HG03354 (cell line): ENCODE data around the gene MBP.

Source experiments
- ATAC-seq: cut with Tn5 transposase; IDR thresholded peaks from one replicate; pipeline ENCODE4 v1.9.1; 2021; ENCODE audit warnings: mild to moderate bottlenecking; ENCODE audit not compliant: unreplicated experiment, poor library complexity, severe bottlenecking

The MBP gene

GRCh38 chr18:77151772-77152520, 19.4 kb upstream of the MBP start:
- no peak for ATAC-seq

DNA sequence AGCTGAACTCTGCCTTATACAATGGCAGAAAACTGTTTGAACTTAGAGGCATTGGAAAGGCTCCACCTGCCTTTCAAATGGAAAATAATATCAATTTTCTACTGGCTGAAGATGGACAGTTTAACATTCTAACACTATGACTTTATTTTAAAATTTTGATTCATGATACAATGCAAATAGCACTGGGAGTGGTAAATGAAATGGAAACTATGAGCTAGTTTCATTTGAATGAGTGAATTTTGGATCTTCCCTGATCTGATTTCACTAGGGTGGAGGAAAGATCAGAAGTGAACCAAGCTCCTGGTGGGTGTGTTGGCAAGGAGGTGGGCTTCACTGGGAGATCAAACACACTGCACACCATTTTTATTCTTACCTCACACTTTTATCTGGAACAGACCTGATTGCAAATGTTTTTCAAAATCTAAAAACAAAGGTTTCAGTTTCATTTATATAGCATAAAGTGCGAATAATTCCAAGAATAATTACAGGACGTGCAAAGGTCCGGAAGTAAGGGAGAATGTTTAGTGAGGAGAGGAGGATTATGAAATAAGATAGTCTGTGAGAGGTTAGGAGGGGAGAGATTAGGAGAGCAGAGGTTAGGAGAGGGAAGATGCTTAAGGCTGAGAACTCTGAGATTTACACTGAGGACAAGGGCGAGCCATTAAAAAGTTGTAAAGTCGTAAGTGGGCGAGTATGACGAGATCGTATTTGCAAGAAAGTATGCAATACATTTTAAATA, 18.6 kb upstream of the MBP start:
- ATAC-seq = no peak

DNA sequence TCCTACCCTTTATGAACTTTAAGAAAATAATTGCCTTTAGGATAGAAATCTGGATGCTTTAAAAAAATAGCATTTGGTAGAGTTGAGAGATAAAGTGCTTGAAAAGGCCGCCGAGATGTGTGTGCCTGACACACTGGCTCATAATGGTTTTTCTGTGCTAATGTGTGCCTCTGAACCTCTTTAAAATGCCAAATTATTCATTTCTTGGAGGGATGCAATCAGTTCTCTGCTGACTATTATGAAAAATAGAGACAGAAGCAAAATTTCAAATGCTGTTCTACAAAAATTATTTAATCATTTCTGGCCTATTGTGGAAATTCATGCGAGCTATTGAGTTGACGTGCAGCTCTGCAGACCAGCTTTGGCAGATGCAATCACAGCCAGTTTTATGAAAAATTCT, 18.0 kb upstream of the MBP start:
- no peak for ATAC-seq

DNA sequence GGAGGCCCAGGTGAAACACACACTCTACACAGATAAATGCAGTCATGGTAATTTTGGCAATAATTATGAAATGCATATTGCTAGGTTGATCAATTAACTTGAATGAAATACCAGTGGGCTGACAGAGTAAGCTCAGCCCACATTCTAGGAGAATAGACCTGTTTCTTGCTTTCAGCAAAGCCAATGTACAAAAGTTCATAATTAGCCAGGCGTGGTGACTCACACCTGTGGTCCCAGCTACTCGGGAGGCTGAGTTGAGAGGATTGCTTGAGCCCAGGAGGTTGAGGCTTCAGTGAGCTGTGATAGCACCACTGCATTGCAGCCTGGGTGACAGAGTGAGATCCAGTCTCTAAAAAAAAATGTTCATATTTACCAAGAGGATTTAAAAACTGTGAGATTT, 15.7 kb upstream of the MBP start:
- no peak for ATAC-seq

- no peak for ATAC-seq
Measured at GRCh38 chr18:77147418-77147852, 14.9 kb upstream of the MBP start.

- no peak for ATAC-seq
Measured at GRCh38 chr18:77146249-77147080, 13.9 kb upstream of the MBP start.

DNA sequence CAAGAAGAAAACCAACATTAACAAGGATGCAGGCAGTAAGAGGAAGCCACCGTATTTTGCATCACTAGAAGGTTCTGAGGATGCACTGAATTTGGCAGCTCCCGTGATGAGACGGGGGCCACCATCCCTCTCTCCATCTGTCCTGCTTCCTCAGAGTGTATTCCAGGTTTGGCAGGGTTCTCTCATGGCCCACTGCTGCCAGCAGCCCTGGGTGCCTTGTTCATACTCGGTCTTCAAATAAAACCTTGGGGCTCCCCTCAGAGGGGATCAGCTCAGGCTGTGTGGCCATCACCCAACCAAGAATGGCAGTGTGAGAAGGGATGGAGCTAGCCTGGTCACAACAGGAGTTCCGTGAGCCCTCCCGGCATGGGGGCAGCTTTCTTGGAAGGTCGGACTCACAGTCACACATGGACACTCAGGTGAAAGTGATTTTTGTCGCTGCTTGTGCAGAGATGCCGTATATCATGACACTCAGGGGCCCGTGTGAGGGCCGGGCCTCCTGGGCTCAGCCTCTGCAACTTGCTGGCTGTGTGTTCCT, 12.8 kb upstream of the MBP start:
- no peak for ATAC-seq

GRCh38 chr18:77144451-77145118, 12.0 kb upstream of the MBP start:
- no peak for ATAC-seq

GRCh38 chr18:77144046-77144445, 11.5 kb upstream of the MBP start:
- no peak for ATAC-seq

GRCh38 chr18:77143196-77143595, 10.6 kb upstream of the MBP start:
- ATAC-seq = no peak

GRCh38 chr18:77141401-77142118, 9.0 kb upstream of the MBP start:
- ATAC-seq = no peak

- ATAC-seq = no peak
Measured at GRCh38 chr18:77140439-77141109, 8.0 kb upstream of the MBP start.

DNA sequence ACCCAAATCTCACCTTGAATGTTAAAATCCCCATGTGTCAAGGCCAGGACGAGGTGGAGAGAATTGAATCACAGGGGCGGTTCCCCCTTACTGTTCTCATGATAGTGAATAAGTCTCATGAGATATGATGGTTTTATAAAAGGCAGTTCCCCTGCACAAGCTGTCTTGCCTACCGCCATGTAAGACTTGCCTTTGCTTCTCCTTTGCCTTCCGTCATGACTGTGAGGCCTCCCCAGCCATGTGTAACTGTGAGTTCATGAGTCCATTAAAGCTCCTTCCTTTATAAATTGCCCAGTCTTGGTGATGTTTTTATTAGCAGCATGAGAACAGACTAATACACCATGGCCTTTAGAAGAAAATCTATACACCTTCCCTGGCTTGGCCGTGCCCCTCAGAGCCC, 7.4 kb upstream of the MBP start:
- ATAC-seq = no peak

- no peak for ATAC-seq
Measured at GRCh38 chr18:77139619-77140018, 7.0 kb upstream of the MBP start.

GRCh38 chr18:77138270-77138669, 5.7 kb upstream of the MBP start:
- ATAC-seq = no peak

DNA sequence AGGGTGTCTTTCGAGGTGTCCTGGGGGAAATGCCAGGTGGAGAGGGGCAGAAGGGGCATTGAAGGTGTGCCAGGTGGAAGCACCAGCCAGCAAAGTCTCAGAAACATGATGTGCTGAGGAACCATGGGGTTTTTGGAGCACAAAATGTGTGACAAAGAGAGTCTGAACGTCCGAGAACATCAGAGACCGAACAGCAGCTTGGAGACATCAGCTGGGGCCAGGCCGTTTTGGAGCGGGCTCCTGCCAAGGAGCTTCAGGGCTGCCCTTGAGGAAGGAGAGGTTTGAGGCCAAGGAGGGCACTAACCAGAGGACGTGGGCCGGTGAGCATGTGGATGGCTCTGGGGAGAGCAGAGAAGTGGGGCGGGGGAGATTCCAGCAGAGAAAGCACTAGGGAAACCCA, 5.3 kb upstream of the MBP start:
- no peak for ATAC-seq

- no peak for ATAC-seq
Measured at GRCh38 chr18:77136871-77137665, 4.5 kb upstream of the MBP start.
